HG03064 (cell line): ENCODE data around the gene CDKN3.
"Not testable (repeated sequence)": the region's sequence is repeated elsewhere in the genome, so short reads cannot be mapped to it uniquely, and the experiment has no call there.

Source experiments
- ATAC-seq: cut with Tn5 transposase; IDR thresholded peaks from one replicate; pipeline ENCODE4 v1.9.1; 2021; ENCODE audit warnings: low read depth; ENCODE audit not compliant: unreplicated experiment

Gene CDKN3

DNA sequence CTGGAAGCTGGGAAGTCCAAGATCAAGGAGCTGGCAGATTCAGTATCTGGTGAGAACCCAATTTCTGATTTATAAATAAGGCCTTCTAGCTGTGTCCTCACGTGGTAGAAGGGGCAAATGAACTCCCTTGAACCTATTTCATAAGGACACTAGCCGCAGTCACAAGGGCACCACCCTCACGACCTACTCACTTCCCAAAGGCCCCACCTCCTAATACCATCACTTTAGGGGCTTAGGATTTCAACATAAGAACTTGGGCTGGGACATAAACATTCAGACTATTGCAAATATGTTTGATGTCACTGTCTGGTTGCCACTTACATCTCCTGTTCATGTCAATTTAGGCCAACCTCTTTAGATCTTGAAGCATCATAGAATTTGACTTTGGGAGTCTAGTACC lies 55.2 kb downstream of the CDKN3 start:
- ATAC-seq, result no peak

DNA sequence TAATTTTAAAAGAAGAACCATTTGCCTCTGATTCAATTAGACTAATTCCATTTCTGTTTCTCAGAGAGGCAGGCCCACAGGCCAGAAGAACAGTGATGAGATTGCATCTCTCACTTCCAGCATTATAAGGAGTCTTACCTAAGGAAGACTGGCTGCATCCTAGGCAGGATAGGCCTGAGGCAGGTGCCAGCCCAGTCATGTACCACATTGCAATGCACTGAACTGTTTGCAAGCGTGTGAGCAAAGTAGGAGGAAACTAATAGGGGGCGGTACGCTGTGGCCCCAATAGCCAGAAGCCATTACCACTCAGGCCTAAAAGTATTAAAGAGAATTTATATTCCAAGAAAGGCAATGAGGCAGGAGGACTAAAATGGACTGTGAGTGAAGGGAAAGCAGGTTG lies 56.4 kb downstream of the CDKN3 start:
- ATAC-seq, result no peak

DNA sequence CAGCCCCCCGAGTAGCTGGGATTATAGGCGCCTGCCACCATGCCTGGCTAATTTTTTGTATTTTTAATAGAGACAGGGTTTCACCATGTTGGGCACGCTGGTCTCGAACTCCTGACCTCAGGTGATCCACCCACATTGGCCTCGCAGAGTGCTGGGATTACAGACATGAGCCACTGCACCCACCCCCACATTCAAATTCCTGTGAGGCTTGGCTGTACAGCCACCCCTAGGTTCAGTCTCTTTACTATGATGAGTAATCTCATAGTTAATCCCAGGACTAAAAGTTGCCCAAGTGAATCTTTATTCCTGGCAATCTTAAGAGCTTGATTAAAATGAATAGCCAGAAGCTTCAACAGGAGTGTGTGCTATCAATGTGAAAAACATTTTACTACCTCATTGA lies 57.2 kb downstream of the CDKN3 start:
- not testable (repeated sequence) for ATAC-seq

DNA sequence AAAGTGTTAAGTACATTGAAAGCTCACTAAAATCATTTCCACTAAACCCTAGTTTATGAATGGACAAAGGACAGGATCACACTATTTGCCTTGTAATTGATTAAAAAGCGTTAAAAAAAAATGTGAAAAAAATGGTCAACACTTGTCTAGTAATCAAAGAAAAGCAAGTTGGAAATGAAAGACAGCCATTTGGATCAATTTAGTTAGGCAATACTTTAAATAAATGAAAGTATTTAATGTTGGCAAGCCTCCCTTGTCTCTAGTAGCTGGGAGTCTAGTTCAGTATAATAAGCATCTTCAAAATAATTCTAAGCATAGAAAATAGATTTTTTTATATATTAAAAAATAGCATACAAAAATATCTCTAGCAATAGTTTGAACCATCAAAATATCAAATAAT lies 58.6 kb downstream of the CDKN3 start:
- no peak for ATAC-seq

DNA sequence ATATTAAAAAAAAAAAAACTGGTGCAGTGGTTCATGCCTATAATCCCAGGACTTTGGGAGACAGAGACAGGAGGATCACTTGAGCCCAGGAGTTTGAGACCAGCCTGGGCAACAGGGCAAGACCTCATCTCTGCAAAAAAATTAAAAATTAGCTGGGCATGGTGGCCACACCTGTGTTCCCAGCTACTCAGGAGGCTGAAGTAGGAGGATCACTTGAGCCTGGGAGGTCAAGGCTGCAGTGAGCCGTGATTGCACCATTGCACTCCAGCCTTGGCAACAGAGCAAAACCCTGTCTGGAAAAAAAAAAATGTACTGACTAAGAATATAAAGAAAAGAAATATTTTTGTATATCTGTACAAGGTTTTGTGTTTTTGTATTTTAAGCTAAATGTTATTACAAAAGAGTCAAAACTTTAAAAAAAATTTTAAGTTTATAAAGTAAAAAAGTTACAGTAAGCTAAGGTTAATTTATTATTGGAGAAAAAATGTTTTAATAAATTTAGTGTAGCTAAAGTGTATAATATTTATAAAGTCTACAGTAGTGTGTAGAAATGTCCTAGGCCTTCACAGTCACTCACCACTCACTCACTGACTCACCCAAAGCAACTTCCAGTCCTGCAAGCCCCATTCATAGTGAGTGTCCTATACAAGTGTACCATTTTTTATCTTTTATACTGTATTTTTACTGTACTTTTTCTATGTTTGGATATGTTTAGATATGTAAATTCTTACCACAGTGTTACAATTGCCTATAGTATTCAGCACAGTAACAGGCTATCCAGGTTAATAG lies 60.2 kb downstream of the CDKN3 start:
- ATAC-seq, result not testable (repeated sequence)

DNA sequence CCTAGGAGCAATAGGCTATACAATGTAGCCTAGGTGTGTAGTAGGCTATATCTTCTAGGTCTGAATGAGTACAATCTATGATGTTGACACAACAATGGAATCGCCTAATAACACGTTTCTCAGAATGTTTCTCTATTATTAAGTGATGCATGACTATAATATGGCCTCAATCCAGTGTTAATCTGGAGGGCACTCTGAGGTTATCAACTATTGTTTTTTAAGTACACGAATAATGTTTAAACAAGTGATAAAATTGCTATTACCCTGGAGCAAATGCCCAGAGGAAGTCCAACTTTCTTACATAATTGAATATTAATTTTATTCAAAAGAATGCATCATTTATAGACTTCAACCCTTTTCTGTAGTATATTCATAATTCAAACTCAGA lies 60.8 kb downstream of the CDKN3 start:
- no peak for ATAC-seq

DNA sequence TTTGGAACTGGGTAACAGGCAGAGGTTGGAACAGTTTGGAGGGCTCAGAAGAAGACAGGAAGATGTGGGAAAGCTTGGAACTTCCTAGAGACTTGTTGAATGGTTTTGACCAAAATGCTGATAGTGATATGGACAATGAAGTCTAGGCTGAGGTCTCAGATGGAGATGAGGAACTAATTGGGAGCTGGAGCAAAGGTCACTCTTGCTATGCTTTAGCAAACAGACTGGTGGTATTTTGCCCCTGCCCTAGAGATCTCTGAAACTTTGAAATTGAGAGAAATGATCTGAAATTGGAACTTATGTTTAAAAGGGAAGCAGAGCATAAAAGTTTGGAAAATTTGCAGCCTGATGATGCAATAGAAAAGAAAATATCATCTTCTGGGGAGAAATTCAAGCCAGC lies 61.7 kb downstream of the CDKN3 start:
- not testable (repeated sequence) for ATAC-seq

DNA sequence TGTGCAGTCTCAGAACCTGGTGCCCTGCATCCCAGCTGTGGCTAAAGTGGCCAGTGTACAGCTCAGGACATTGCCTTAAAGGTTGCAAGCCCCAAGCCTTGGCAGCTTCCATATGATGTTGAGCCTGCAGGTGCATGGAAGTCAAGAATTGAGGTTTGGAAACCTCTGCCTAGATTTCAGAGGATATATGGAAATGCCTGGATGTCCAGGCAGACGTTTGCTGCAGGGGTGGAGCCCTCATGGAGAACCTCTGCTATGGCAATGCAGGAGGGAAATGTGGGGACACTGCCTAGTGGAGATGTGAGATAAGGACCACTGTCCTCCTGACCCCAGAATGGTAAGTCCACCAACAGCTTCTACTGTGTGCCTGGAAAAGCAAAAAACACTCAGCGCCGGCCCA lies 62.3 kb downstream of the CDKN3 start:
- no peak for ATAC-seq

DNA sequence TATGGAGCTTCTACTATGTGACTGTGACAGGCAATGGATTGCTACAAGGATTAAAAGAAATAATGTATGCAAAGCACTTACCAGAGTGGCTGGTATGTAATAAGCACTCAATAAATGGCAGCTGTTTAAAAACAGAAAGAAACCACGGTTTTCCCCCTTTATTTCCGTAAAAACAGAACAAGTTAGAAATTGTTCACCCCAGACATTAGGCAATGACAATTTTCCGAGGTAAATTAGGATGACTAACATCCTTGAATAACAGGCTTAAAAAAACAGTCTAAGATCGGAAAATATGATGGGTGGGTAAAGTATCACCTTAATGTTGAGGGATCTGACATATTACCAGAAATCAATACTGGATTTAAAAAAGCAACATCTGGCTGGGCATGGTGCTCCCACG lies 65.2 kb downstream of the CDKN3 start:
- ATAC-seq, result no peak

DNA sequence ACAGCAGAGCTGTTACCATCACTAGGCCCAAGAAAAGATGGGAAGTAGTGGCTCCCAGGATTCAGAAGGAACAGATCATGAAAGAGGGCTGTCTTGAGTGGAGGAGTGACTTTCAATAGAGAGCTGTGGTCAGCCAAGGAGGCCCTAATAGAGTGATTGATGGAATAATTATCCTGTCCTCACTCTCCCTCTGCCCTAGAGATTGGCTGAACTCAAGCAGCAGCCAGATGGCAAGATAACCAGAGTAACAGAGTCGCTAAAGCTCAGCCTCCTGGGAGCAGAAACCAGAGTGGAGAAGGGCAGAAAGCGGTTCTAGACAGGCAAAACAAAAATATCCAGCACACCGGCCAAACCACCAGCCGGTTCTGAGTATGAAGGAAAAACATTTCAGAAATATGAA lies 68.8 kb downstream of the CDKN3 start:
- no peak for ATAC-seq

DNA sequence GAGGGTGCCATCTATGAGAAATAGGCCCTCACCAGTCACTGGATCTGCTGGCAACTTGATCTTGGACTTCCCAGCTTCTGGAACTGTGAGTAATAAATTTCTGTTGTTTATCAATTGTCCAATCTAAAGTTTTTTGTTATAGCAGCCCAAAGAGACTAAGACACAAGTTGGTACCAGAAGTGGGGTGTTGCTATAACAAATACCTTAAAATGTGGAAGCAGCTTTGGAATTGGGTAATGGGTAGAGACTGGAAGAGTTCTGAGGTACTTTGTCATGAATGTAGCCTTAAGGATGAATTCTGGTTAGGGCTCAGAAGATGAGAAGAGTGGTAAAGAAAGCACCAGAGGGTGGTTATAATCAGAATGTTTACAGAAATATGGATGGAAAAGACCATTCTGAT lies 70.5 kb downstream of the CDKN3 start:
- no peak for ATAC-seq
